ENCODE results near the gene MLKL.

MLKL gene

DNA sequence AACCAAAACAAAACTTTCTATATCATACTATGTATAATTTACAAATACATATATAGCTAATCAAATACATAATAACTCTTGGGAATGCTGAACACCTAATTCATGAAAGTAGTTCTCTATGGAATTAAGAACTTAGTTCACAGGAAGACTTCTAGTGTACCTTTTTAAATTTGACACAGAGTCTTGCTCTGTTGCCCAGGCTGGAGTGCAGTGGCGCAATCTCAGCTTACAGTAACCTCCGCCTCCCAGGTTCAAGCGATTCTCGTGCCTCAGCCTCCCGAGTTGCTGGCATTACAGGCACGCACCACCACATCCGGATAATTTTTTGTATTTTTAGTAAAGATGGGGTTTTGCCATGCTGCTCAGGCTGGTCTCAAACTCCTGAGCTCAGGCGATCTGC lies 58.7 kb downstream of the MLKL start:
- DNase-seq = no peak

DNA sequence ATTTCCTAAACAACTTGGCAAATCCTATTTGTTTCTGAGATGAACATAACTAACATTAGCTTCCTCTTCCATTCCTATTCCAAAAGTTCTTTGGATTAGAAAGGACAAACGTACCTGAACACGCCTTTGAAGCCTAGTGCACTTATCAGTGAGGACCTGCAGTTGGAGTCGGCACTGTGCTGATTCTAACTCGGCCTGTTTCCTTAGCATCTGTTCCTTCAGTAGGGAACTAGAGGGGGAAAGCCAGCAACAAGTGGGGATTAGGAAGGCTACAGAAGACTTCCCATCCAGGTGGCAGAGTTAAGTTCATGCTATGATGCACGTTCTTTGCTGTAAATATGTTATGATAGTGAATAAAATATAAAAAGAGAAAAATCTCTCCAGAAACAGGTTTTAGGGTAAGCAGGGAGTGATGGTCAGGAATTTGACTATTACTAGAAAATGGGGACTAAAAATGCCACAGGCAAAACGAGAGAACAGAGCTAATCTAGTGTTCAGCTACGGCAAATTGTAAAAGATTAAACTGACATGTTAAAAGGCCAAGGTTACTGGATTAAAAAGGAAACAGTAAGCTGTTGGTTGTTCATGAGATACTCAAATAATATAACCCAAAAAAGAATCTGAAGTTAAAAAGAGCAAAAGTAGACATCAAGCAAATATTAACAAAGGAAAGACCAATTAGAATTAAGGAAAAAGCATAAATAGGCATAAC lies 62.8 kb downstream of the MLKL start:
- DNase-seq = no peak

DNA sequence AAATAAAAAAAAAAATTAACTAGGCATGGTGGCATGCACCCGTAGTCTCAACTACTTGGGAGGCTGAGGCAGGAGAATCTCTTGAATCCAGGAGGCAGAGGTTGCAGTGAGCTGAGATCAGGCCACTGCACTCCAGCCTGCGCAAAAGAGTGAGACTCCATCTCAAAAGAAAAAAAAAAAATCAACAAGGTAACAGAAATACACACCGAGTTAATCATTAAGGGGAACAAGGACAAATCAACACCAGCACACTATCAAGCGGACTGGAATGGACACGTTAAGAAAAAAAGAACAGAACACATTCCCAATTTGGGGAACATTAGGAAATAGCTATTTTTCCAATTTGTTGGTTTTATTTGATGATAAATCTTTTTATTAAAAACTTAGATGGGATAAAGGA lies 65.4 kb downstream of the MLKL start:
- DNase-seq = no peak

DNA sequence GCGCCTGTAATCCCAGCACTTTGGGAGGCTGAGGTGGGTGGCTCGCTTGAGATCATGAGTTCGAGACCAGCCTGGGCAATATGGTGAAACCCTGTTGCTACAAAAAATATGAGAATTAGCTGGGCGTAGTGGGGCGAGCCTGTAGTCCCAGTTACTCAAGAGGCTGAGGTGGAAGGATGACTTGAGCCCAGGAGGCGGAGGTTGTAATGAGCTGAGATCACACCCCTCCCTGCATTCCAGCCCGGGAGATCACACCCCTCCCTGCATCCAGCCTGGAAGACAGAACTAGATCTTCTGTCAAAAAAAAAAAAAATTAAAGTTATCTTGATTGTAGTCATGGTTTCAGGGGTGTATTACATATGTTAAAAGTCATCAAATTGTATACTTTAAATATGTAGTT lies 67.0 kb downstream of the MLKL start:
- no peak for DNase-seq

DNA sequence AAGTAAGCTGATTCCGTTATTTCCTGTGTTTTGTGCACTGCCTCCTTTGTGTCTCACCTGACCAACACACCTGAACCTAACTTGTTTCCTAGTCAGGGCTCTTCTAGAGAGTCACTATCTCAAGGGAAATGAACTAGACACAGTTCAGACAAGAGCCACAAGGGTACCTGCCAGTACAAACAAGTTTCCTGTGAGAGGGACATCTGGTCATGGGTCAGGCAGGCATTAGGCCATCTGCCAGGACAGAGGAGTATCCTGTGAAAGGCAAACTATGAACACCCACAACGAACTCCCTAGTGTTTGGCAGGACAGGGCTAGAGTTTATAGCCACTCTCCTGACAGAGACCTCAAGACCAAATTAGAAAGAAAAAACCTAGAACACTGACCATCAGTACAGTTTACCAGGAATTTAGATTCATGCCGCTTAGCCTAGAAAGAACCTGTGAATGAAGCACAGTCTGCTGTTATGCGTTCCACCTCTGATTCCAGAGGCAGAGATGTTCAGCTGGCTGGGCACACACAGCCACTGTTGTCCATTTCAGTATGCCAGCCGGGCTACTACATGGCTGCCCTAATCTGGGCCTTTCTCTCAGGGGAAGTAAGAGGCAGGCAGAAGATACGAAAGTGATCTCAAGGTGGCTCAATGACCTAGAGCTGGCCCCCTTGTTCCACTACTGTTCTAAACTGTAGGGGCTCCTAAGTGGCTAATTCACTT lies 73.0 kb downstream of the MLKL start:
- no peak for DNase-seq

DNA sequence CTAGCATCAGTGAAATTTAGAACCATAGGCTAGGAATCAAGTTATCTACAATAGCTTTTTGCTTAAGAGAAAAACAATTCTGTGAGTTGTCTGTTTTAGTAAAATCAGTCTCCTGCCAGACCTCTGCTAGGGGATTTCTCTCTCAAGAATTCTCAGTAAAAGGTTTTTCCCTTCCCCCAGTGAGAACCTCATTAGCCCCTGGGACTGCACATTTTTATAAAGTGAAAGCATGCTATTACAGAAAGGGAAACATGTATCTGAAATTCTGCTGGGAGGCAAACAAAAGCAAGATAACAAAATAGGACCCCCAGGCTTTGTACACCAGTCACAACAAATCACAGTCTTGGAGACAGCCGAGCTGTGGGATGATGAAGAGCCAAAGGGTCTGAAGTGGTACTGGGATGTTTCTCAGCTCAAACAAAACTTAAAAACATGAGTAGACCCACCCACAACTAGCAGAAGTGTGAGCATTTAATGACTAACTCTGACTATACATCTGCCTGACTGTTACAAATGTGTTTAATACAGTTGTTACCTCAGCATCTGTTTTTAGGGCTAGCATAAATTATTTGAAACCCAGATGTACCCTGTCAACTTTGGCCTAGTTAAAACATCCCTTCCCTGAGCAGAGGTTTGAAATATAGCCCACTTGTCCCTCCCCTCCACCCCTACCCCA lies 73.8 kb downstream of the MLKL start:
- no peak for DNase-seq

DNA sequence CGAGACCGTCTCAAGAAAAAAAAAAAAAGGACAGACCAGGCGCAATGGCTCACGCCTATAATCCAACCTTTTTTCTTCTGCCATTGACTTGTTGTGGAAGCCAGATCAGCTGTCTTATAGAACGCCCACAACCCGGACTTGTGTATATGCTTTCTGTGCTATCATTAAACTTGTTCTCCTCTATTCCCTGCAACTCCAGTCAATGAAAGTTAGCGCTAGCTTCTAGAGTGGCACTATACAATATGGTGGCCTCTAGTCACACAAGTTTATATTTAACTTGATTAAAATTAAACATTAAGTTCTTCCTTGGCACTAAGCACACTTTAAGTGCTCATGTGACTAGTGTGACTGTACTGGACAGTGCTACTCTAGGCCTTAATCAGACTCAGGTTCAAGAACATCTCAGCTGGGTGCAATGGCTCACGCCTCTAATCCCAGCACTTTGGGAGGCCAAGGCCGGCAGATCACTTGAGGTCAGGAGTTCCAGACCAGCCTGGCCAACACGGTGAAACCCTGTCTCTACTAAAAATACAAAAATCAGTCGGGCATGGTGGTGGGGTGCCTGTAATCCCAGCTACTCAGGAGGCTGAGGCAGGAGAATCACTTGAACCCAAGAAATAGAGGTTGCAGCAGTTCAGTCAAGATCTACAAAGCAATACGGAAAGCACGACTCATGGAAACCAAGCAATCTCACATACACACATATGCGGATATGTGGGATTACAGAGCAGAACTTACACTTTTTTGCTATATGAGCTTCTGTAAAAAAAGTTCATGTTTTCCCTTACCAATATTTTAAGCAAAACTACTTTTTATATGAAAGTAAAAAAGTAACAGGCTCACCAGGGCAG lies 74.9 kb downstream of the MLKL start:
- no peak for DNase-seq

DNA sequence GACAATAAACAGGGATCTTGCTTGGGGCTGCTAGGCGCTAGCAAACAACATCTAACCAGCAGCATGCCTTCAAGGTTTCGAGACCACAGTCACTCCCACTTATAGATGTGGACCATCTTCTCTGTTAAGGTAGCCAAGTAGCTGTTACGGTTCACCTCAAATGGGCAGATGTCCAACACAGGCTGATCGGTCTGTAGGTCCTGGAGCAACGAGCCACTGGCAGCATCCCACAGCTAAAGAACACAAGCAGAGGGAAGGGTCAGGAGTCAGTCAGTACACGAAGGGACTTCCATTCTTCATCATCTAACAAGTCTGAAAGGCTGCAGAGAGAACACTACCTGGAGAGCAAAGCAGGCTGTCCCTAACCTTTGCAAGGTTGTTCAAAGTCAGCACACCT lies 76.8 kb downstream of the MLKL start:
- DNase-seq = no peak

DNA sequence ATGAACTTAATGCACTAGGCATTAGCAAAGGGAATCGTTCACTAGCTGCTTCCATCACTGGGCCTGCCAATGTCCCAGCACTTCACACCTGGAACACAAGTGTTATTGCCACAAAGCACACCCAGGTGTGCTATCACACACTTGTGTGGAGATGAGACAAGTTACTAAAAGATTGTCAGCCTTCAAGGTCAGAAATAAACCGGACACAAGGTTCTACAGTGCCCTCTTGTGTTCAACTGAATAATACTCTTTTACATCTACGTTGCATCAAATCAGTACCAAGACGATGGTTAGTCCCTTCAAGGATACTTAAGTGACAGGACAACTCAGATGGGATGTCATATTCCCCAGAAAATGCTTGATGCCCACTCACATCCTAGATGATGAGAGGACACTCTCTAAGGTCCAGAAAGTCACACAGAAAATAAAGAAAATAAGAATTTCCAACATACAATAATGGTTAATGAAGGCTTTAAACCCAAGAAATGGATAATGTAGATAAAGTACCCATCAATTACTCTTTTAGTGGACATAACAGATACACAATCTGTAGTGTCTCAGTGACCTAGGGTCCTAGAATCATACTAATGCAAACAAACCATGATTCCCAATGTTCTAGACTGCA lies 77.3 kb downstream of the MLKL start:
- DNase-seq = no peak

DNA sequence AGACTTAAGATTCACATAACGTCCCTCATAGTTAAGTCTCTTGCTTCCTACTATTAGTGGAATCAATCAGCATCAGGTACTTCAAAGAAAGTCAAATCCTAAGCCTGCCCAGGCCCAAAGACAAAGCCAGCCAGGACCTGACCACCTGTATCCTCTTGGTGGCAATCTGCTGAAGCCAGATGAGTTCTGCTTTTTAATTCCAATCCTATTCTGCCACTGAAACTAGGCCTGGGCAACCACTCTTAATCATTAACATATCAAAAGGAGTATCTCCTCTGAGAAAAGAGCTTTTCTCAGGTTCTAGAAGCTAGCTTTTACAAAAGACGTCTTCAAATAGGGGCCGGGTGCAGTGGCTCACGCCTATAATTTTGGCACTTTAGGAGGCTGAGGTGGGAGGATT lies 78.7 kb downstream of the MLKL start:
- DNase-seq = no peak
